Epithelial cell of proximal tubule (primary cell): ENCODE data around the gene STAB2. TPM values are rescaled to one million over a fixed set of nuclear protein-coding genes. Genes with fewer than 3 reads are reported as not detected.

Experiments
- DNase-seq: peaks from one replicate; pipeline ENCODE4 v3.0.0-alpha.2; 2011; ENCODE audit warnings: low read depth
- H3K4me3 ChIP-seq: 2 replicates; pipeline ENCODE4 v1.5.1; 2011; ENCODE audit warnings: low read depth, mild to moderate bottlenecking, low read length
- CTCF ChIP-seq: conservative IDR thresholded peaks from 2 replicates; pipeline ENCODE4 v1.5.1; 2012; ENCODE audit warnings: low read depth, mild to moderate bottlenecking, low read length
- total RNA-seq: library from RNA; depleted of rRNA; stranded (reverse); fragments of >200 nt; gene quantifications from 2 replicates; pipeline ENCODE4 v1.2.3, GENCODE V29; 2015

STAB2 gene
- total RNA-seq, 1 donor from 2014 or later: not detected

GRCh38 chr12:103698752-103699560, 111.9 kb downstream of the STAB2 start:
- no peak for DNase-seq
- no peak for TF ChIP-seq CTCF
- H3K4me3 ChIP-seq: no peak overlapping the region

- no peak for TF ChIP-seq CTCF
- no peak overlapping the region for H3K4me3 ChIP-seq
- DNase-seq: no peak
Measured at GRCh38 chr12:103705098-103705497, 118.0 kb downstream of the STAB2 start.

- peak; percentile 33 for TF ChIP-seq CTCF
- DNase-seq: no peak
- no peak overlapping the region for H3K4me3 ChIP-seq
Measured at GRCh38 chr12:103705927-103706326, 118.9 kb downstream of the STAB2 start.

- no peak for TF ChIP-seq CTCF
Measured at GRCh38 chr12:103707446-103707845, 120.4 kb downstream of the STAB2 start.

GRCh38 chr12:103710544-103710943, 123.5 kb downstream of the STAB2 start:
- no peak for DNase-seq
- no peak for TF ChIP-seq CTCF
- H3K4me3 ChIP-seq: no peak overlapping the region

More at GRCh38 chr12:103707446-103707845, 120.4 kb downstream of the STAB2 start:
- DNase-seq: no peak
- no peak overlapping the region for H3K4me3 ChIP-seq

- H3K4me3 ChIP-seq: no peak overlapping the region
- DNase-seq: no peak
- no peak for TF ChIP-seq CTCF
Measured at GRCh38 chr12:103712216-103712615, 125.1 kb downstream of the STAB2 start.

GRCh38 chr12:103715494-103715893, 128.4 kb downstream of the STAB2 start:
- no peak for DNase-seq
- no peak for TF ChIP-seq CTCF
- no peak overlapping the region for H3K4me3 ChIP-seq
